Cardiac septum (tissue), 1 donor: Measurements from ENCODE around the gene GPATCH1. TPM values are rescaled to one million over a fixed set of nuclear protein-coding genes. Genes with fewer than 3 reads are reported as not detected.

Experiments used
- DNase-seq: peaks from one replicate; pipeline ENCODE4 v3.0.0-alpha.2; 2020; ENCODE audit warnings: low spot score
- intact Hi-C: fragments of 100-400 bp; cut with DNase I; formaldehyde crosslinking; loops from one replicate; pipeline ENCODE4 v1.14.0; 2022
- total RNA-seq: library from RNA; stranded (reverse); fragmentation: NEBNext Ultra II Directional; extraction: Animal tissue kit (Norgen Biotek cat#: 25700); gene quantifications from one replicate; pipeline ENCODE4 v1.2.1, GENCODE V29; 2021
- donor health status: DM: no; HTN: no; CAD: no.

The GPATCH1 gene
- total RNA-seq, 1 donor from 2014 or later: 5.2 TPM

- intact Hi-C loops: no loop called here
- DNase-seq: no peak
These were observed 20.4 kb upstream of the GPATCH1 start for GRCh38 chr19:33060586-33060985.

GRCh38 chr19:33062902-33063301 lies 18.1 kb upstream of the GPATCH1 start:
- intact Hi-C loops: no loop called here
- no peak for DNase-seq

GRCh38 chr19:33063356-33063752 lies 17.6 kb upstream of the GPATCH1 start:
- no peak for DNase-seq
- intact Hi-C loops: no loop called here

- intact Hi-C loops: no loop called here
- no peak for DNase-seq
These were observed 17.1 kb upstream of the GPATCH1 start for GRCh38 chr19:33063753-33064457.

GRCh38 chr19:33064458-33064791 lies 16.6 kb upstream of the GPATCH1 start:
- intact Hi-C loops: no loop called here
- DNase-seq: no peak

GRCh38 chr19:33064792-33065550 lies 16.0 kb upstream of the GPATCH1 start, which contains the start of gene RHPN2:
Gene RHPN2 (minus strand): TSS chr19:33064888. CDS start chr19:33064852, 36 bp downstream.
- intact Hi-C loops: no loop called here
- DNase-seq: no peak

- DNase-seq: no peak
- intact Hi-C loops: no loop called here
These were observed 14.4 kb upstream of the GPATCH1 start for GRCh38 chr19:33066543-33066942.

GRCh38 chr19:33067121-33067520 lies 13.9 kb upstream of the GPATCH1 start:
- intact Hi-C loops: no loop called here
- DNase-seq: no peak

- no peak for DNase-seq
- intact Hi-C loops: loop anchor here (10.0 kb wide), 1 partner anchor 727 kb away; the partner anchor contains the start of gene ZNF507
These were observed 9.1 kb upstream of the GPATCH1 start for GRCh38 chr19:33071887-33072286.

- intact Hi-C loops: loop anchor here (10.0 kb wide), 1 partner anchor 731 kb away; the partner anchor contains the start of gene ZNF507
These were observed 5.5 kb upstream of the GPATCH1 start for GRCh38 chr19:33075519-33075918.

GRCh38 chr19:33085570-33086128 lies 4.7 kb downstream of the GPATCH1 start:
- no peak for DNase-seq
- intact Hi-C loops: loop anchor here (10.0 kb wide), 1 partner anchor 111 kb away; the partner anchor contains the start of genes CEP89 and FAAP24

More at GRCh38 chr19:33075519-33075918, 5.5 kb upstream of the GPATCH1 start:
- no peak for DNase-seq

GRCh38 chr19:33086955-33087354 lies 6.0 kb downstream of the GPATCH1 start:
- intact Hi-C loops: loop anchor here (10.0 kb wide), 1 partner anchor 112 kb away; the partner anchor contains the start of genes CEP89 and FAAP24
- no peak for DNase-seq

GRCh38 chr19:33089010-33089409 lies 8.0 kb downstream of the GPATCH1 start:
- intact Hi-C loops: loop anchor here (10.0 kb wide), 1 partner anchor 114 kb away; the partner anchor contains the start of genes CEP89 and FAAP24
- no peak for DNase-seq

GRCh38 chr19:33090179-33090578 lies 9.2 kb downstream of the GPATCH1 start:
- intact Hi-C loops: no loop called here
- no peak for DNase-seq

- intact Hi-C loops: no loop called here
- DNase-seq: no peak
These were observed 12.6 kb downstream of the GPATCH1 start for GRCh38 chr19:33093420-33094210.

GRCh38 chr19:33094436-33095067 lies 13.6 kb downstream of the GPATCH1 start:
- no peak for DNase-seq
- intact Hi-C loops: no loop called here

- DNase-seq: no peak
- intact Hi-C loops: no loop called here
These were observed 15.0 kb downstream of the GPATCH1 start for GRCh38 chr19:33096005-33096404.

- DNase-seq: no peak
These were observed 17.1 kb downstream of the GPATCH1 start for GRCh38 chr19:33098055-33098534.

More at GRCh38 chr19:33098055-33098534, 17.1 kb downstream of the GPATCH1 start:
- intact Hi-C loops: no loop called here
